ENCODE measurements around the gene GBP7.

DNA sequence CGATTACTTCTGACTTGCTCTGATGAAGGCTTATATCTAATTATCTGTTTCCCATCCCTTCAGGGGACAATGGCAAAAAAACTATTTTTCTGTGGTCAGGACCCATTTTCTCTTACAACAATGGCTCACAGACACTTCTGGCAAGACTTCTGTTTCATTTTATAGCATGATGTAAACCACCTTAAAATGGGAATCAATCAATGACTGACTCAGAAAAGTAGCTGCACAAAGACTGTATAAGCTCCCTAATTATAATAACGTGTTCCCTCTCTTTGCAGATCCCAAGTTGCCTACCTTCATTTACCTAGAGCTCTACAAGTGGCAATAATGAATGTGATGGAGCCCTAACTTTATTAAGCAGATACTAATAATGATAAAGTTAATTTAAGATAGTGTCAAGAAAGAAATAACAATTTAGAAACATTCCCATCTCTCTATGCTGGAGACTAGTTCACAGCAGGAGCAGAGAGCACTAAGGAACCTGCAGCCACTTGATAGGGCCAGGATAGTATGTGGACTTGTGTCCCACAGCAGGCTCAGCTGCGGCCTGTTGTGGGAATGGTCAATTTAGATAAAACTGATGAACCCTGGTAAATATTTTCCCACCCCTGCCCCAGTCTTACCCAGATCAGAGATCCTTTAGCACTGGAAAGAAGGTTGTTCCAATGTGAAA is 50.4 kb downstream of the GBP7 start:
- TF ChIP-seq, protein P1, sequence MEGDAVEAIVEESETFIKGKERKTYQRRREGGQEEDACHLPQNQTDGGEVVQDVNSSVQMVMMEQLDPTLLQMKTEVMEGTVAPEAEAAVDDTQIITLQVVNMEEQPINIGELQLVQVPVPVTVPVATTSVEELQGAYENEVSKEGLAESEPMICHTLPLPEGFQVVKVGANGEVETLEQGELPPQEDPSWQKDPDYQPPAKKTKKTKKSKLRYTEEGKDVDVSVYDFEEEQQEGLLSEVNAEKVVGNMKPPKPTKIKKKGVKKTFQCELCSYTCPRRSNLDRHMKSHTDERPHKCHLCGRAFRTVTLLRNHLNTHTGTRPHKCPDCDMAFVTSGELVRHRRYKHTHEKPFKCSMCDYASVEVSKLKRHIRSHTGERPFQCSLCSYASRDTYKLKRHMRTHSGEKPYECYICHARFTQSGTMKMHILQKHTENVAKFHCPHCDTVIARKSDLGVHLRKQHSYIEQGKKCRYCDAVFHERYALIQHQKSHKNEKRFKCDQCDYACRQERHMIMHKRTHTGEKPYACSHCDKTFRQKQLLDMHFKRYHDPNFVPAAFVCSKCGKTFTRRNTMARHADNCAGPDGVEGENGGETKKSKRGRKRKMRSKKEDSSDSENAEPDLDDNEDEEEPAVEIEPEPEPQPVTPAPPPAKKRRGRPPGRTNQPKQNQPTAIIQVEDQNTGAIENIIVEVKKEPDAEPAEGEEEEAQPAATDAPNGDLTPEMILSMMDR (IDR thresholded peaks at IDR 0.05): no peak
- no peak for TF ChIP-seq POLR2A (IDR thresholded peaks at IDR 0.05)
